SH-SY5Y (cell line): ENCODE data around the gene PRKAR2A.

Experiments used
- GATA2 ChIP-seq: IDR thresholded peaks from 2 replicates; pipeline ENCODE4 v1.6.1; 2011; ENCODE audit warnings: mild to moderate bottlenecking, low read depth, low read length
- GATA3 ChIP-seq: IDR thresholded peaks from 2 replicates; pipeline ENCODE4 v1.6.1; 2011; ENCODE audit warnings: low read depth, mild to moderate bottlenecking, low read length, moderate library complexity

Gene PRKAR2A

GRCh38 chr3:48709051-48709461 lies 138.6 kb downstream of the PRKAR2A start:
- TF ChIP-seq GATA2 (no peak), GATA3 (no peak)

GRCh38 chr3:48708481-48708889 lies 139.2 kb downstream of the PRKAR2A start:
- TF ChIP-seq GATA3 = no peak
- no peak for TF ChIP-seq GATA2

DNA sequence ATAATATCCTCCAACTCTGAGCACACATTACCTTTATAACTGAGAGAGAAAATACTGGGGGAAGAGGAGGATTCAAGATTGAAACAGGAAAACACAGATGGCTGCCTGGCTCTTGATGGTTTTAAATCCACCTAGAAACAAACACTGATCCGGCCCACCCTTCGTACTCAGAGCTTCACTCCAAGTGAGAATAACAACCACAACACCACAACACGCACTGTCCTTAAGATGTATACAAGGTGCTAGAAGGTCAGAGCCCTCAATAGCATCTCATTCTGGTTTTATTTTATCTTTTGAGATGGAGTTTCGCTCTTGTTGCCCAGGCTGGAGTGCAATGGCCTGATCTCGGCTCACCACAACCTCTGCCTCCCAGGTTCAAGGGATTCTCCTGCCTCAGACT lies 140.5 kb downstream of the PRKAR2A start:
- no peak for TF ChIP-seq GATA3
- TF ChIP-seq GATA2 = no peak

- no peak for TF ChIP-seq GATA3
- TF ChIP-seq GATA2 = no peak
Observed at GRCh38 chr3:48702320-48702920, 145.3 kb downstream of the PRKAR2A start.

DNA sequence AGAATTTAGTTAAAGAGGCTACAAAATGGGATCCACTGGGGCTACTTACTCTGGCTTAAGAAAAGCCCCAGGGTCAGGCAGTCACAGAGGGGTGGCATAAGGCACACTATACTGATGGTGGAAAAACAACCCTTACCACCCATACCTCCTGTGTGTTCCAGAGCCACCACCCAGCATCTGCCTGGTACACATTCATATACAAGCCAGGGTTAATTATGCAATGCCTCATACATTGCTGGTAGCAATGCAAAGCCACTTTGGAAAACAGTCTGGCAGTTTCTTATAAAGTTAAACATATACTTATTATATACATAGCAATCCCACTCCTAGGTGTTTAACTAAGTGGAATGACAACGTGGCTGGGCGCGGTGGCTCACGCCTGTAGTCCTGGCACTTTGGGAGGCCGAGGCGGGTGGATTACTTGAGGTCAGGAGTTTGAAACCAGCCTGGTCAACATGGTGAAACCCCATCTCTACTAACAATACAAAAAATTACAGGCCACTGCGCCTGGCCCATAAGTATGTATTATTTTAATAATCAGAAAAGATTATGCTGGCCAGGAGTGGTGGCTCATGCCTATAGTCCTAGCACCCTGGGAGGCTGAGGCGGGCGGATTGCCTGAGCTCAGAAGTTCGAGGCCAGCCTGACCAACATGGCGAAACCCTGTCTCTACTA lies 146.8 kb downstream of the PRKAR2A start:
- TF ChIP-seq GATA3 (no peak), GATA2 (no peak)

DNA sequence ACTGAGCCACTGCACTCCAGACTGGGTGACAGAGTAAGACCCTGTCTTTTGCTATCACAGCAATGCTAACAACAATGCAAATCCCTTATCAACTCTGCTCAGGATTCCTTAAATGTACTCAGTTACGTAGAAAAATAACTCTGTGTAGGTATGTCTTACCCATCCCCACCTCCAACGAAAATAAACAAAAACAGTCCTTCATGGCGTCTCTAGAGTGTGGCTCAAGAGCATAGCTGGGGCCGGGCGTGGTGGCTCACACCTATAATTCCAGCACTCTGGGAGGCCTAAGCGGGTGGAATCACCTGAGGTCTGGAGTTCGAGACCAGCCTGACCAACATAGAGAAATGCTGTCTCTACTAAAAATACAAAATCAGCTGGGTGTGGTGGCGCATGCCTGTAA lies 148.8 kb downstream of the PRKAR2A start:
- TF ChIP-seq GATA3 (no peak), GATA2 (no peak)

- no peak for TF ChIP-seq GATA3
- TF ChIP-seq GATA2 = no peak
Observed at GRCh38 chr3:48697952-48698351, 149.7 kb downstream of the PRKAR2A start.

DNA sequence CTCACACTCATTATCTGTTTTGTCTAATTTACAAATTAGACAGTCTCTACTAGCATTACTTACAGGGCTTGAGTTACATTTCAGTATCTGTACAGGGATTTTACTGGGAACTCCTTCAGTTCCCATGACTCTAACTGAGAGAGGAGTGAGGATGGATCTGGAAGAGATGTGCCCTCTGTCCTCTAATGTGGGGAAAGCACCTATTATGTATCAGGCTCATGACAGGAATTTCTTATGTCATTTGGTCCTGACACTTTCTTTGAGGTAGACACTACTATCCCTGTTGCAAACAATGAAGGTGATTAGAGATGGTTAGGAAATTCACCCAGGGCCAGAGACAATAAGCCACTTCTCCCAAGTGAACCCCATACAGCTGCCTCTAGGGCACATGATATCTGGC lies 151.1 kb downstream of the PRKAR2A start:
- TF ChIP-seq GATA3 (no peak), GATA2 (no peak)
